Fibroblast of skin of right biceps (primary cell): ENCODE measurements around the gene ADRM1.
A peak's percentile ranks its signal among the peaks of the same experiment; 100 is the strongest.

Source experiments
- DNase-seq: peaks from one replicate; pipeline ENCODE4 v3.0.0-alpha.2; 2013

ADRM1 gene

GRCh38 chr20:62342910-62343309 is 40.1 kb downstream of the ADRM1 start:
- DNase-seq = no peak

GRCh38 chr20:62344092-62344491 is 41.3 kb downstream of the ADRM1 start:
- DNase-seq = no peak

- no peak for DNase-seq
Observed at GRCh38 chr20:62344782-62345181, 42.0 kb downstream of the ADRM1 start.

GRCh38 chr20:62345681-62346370 is 43.0 kb downstream of the ADRM1 start:
- no peak for DNase-seq

- DNase-seq = no peak
Observed at GRCh38 chr20:62346398-62347150, 43.8 kb downstream of the ADRM1 start.

GRCh38 chr20:62347151-62347404 is 44.3 kb downstream of the ADRM1 start:
- DNase-seq = no peak

- no peak for DNase-seq
Observed at GRCh38 chr20:62347445-62347844, 44.6 kb downstream of the ADRM1 start.

GRCh38 chr20:62348604-62349003 is 45.8 kb downstream of the ADRM1 start:
- no peak for DNase-seq

GRCh38 chr20:62349556-62350097 is 46.8 kb downstream of the ADRM1 start:
- DNase-seq = no peak

- no peak for DNase-seq
Observed at GRCh38 chr20:62350098-62350628, 47.4 kb downstream of the ADRM1 start.

GRCh38 chr20:62350629-62351422 is 48.0 kb downstream of the ADRM1 start:
- no peak for DNase-seq

GRCh38 chr20:62351469-62352401 is 48.9 kb downstream of the ADRM1 start:
- no peak for DNase-seq

- no peak for DNase-seq
Observed at GRCh38 chr20:62352402-62353288, 49.8 kb downstream of the ADRM1 start.

- DNase-seq = no peak
Observed at GRCh38 chr20:62353289-62354030, 50.7 kb downstream of the ADRM1 start.

- DNase-seq = no peak
Observed at GRCh38 chr20:62354031-62354808, 51.4 kb downstream of the ADRM1 start.

GRCh38 chr20:62354811-62355341 is 52.1 kb downstream of the ADRM1 start:
- DNase-seq = no peak

GRCh38 chr20:62355516-62355877 is 52.7 kb downstream of the ADRM1 start:
- DNase-seq = peak; percentile 29

GRCh38 chr20:62355878-62356588 is 53.2 kb downstream of the ADRM1 start:
- DNase-seq = no peak
